Thyroid gland (tissue), 4 donors: ENCODE results near the gene MTG2.

Experiments
- CTCF ChIP-seq, 6 experiments: fragments of 200-600 bp in 3 of 6; fragments of 450-650 bp in 3 of 6; sonication (generic) in 3 of 6; IDR thresholded peaks; one replicate each; pipeline ENCODE4 v1.5.1; 2016 to 2019; ENCODE audit warnings: antibody characterized with exemption in 6 of 6, mild to moderate bottlenecking in 2 of 6, inconsistent platforms in 1 of 6, moderate library complexity in 1 of 6
- POLR2A ChIP-seq, 2 donors: fragments of 450-650 bp; IDR thresholded peaks; one replicate each; pipeline ENCODE4 v1.6.1; 2017; ENCODE audit warnings: antibody characterized with exemption in 2 of 2, mild to moderate bottlenecking in 2 of 2, moderate library complexity in 1 of 2

DNA sequence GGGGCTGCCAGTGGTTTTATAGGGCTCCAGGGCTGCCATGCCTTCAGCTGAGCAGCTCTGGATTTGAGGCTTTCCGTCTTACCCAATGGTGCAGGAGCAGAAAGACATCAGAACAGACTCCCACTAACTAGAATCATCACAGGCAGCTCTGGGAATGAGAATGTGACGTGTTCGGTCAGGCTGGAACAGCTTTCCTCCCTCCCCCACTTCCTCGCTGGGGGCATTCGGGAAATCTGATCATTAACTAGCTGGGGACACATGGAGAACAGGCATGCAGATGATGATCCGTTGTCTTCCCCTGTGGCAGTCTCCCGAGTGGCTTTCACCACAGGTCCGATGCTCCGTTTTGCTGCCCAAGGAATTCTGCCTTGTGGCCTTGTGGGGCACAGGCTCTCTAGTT lies 5.5 kb upstream of the MTG2 start:
- TF ChIP-seq CTCF (IDR thresholded peaks at IDR 0.05) (no peak), POLR2A (IDR thresholded peaks at IDR 0.05) (no peak)
